GM21367 (cell line): ENCODE data around the gene MSMP.

ENCODE experiments used
- ATAC-seq: cut with Tn5 transposase; IDR thresholded peaks from one replicate; pipeline ENCODE4 v1.9.1; 2021; ENCODE audit not compliant: unreplicated experiment

Gene MSMP

DNA sequence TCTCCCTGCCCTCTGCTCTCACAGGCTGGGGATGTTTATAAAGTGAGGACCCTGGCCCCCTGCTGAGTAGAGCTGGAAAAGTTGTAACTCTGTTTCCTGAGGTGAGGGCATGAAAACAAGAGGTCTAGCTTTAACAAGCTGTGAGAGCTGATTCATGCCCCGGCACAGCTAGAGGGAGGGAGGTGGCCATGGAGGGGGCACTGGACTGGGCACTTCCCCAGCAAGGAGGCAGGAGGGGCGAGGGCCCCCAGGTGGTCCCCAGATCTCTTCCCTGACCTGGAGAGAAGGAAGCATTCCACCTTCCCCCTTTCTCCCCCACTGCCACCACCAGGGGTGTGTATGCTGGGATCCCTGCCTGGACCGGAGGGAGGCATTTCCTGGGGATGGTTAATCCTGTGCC is at the start of gene MSMP:
Gene MSMP (minus strand): TSS at position 13 of the 400 bp plus-strand sequence. CDS start 147 bp downstream, outside the sequence.
- ATAC-seq = no peak

DNA sequence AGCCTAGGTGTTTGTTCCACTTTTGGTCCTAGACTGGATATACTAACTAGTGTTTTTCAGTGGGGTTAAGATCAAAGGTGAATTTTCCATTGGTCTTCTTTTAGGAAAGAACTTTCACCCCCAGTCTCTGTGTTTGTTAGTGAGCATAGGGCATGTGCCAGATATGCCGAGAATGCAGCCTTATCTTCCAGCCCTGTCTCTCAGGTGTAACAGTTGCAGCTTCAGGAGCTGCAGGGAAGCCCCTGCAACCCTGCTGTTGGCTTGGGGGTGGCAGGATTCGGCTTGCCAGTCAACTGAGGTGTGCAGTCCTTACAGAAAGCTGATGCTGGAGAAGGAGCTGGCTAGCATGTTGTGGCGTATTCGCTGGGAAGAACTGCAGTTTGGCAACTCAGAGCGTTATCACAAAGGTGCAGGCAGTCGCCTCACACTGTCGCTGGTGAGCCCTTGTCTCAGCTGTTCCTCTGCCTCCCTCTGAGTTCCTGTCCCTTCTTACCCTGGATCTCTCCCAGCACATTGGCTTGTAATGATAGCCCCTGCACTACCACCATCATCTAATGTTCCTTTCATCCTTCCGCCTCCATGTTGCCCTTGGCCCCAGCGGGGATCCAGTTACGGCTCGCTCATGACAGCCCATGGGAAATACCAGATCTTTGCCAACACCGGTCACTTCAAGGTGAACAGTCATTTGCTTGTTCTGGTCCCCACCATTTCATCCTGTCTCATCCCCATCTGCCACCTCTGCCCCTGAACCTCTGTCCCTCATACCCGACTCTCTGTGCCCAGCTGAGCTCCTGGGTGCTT is 47.5 kb upstream of the MSMP start:
- no peak for ATAC-seq

DNA sequence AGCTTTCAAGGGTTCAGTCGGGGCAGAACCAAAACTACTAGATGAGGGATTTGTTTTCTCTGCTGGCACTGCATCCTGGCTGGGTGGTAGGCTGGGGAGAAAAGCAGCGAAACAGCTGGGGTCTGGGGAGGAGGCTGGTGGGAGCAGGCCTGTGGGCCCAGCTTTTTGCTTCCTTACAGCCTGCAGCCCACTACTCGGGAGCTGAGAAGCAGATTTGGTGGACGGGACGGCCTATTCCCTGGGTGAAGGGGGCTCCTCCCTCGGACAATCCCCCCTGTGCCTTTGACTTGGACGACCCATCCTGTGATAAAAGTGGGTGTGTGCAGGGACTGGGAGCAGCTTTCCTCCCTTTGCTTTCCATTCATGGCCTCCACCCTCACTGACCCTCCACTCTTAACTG is 46.5 kb upstream of the MSMP start:
- ATAC-seq = no peak

- no peak for ATAC-seq
Observed at GRCh38 chr9:35798658-35799374, 44.7 kb upstream of the MSMP start.

DNA sequence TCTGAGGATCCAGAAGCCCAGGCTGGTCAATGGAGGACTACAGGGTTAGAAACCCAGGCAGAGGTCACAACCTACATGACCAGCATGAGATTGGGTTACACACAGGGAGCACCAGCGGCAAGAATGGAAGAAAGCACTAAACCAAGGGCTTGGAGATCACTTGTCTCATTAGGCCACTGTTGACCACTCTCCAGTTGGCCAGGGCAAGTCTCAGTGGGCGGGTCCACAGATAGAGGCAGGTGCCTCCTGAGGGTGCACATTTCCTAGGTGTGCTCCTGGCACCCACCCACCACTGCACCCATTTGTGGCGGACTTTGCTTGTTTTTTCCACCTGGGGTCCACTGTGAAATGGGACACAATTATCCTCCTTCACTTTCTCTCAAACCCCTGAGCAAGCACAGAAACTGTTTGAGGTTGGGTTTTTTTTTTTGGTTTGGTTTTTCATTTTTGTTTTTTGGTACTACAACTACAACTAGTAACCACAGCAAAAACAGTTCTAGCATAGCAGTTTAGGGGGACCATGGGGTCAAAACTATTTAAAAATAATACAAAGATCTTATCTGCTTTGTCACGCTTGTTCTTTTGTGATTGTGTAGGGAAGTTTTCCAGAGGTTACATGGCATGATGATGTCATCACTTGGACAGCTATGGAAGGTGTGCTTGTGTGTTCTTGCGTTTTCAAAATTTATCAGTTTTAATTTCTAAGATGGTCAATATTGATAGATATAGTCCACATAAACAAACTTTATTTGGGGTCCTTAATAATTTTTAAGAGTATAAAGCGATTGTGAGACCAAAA is 43.4 kb upstream of the MSMP start:
- no peak for ATAC-seq

GRCh38 chr9:35795695-35796094 is 41.6 kb upstream of the MSMP start:
- no peak for ATAC-seq

DNA sequence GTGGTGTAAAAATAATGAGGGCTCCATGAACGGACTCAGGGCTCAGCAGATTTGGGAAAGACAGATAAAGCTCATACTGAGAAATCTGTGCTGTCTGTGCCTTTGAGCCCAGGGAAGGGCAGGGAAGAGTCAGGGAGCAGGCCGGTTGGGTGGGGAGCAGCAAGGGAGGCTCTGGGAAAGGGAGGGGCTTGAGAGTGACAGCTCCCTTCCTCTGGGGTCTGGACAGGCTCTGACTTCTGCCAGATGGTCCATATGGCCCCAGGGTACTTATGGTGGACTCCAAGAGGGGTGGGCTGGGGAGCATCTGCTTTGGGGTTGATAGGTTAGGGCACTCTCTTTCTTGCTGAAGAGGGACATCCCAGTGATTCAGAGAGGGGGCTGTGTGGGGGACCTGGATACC is 39.4 kb upstream of the MSMP start:
- ATAC-seq = no peak

DNA sequence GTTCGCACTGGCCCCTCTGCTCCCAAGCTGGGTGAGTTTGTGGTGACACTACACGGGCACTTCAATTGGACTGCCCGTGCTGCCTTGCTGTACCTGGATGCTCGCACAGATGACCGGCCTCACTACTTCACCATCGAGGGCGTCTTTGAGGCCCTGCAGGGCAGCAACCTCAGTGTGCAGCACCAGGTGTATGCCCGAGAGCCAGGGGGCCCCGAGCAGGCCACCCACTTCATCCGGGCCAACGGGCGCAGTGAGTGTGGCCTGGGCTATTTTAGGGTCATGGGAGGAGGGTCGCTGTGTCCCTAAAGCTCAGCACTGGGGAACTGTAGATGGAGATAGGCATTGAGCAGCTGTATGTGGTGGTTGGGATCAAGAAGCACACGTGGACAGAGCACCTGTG is 38.8 kb upstream of the MSMP start:
- ATAC-seq = no peak

DNA sequence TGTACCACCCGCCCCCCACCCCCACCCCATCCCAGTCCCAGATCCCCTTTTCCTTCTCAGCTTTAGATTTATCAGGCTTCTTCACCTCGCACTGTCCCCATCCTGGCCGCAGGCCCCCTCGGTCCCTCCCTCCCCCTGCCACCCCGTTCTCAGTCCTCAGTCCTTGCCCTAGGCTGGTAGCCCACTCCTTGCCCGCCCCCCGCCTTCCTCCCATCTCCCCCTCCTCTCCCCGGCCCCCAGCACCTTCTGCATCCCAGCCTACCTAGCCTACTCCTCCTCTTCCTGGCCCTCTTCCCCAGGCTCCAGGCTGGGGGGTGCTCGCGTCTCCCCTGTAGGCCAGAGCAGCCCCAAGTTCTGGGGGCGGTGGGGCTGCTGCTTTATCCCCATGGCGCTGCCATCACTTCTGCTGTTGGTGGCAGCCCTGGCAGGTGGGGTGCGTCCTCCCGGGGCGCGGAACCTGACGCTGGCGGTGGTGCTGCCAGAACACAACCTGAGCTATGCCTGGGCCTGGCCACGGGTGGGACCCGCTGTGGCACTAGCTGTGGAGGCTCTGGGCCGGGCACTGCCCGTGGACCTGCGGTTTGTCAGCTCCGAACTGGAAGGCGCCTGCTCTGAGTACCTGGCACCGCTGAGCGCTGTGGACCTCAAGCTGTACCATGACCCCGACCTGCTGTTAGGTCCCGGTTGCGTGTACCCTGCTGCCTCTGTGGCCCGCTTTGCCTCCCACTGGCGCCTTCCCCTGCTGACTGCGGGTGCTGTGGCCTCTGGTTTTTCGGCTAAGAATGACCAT is 38.1 kb upstream of the MSMP start:
- ATAC-seq = no peak

DNA sequence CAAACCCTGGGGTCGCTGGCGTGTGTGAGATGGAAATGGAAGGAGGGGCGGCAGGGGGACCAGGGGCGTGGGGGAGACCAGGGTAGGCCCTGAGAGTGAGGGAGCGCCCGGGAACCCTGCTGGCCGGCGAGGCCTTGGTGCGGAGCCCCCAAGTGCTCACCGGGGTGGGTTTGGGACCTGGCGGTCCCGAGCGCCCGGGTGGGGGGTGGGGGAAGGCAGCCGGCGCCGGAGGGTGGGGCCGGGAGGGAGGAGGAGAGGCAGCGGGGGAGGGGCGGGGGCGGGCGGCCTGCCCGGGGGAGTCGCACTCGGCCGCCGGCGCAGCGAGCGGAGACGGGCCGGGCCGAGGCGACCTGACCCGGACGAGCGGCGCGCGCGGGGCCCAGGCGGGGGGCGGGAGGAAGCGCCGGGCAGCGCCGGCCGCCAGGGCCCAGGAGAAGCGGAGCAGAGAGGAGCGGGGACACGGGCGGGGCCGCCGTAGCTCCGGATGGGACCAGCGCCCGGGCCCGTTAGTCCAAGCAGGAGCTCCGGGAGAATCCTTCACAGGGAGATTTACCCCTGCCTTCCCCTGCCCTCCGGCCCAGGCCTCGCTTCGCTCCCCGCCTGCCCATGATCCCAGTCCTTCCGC is 37.3 kb upstream of the MSMP start, which contains the start of gene NPR2:
Gene NPR2 (plus strand): TSS at position 295 of the 625 bp plus-strand sequence. CDS start 818 bp downstream, outside the sequence.
- no peak for ATAC-seq

DNA sequence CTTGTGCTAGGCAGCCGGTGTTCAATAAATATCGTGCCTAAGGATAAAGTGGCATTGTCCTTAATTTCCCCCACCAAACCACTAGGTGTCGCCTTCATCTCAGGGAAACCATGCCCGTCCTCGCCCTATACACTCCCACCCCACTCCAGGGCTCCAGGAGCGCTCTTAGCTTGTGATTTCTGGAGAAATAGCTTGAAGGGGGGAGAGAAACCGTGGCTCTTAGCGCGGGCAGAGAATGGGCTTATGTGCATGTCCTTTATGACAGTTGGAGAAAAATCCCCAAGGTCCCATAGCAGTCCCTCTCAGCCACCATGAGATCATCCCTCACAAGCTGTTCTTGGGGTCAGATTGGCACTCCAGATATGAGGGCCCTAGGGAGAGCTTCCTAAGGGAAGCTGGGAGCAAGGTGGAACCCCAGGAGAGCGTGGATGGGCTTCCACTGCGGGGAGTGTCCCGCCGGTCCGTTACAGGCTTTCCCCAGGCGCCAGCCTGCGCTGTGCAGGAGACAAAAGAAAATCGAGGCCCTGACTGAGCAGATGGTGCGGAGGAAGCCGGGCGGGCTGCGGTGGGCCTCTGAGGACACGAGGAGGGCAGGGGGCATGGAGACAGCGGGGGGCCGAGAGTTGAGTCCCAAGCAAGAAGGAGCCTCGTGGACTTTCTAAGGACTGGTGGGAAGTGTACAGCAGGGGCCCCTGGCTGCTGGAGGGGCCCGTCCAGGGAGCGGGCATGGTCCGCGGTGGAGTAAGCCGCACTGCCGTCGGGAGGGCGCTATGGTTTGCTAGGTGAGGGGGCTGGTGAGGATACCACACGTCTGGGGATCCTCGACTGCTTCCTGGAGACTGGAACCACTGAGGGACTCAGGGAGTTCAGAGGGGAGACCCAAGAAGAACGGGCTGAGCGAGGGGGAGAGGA is 36.6 kb upstream of the MSMP start:
- ATAC-seq = no peak

GRCh38 chr9:35790025-35790384 is 35.9 kb upstream of the MSMP start:
- no peak for ATAC-seq

- no peak for ATAC-seq
Observed at GRCh38 chr9:35789541-35789940, 35.5 kb upstream of the MSMP start.

GRCh38 chr9:35783418-35783817 is 29.3 kb upstream of the MSMP start:
- ATAC-seq = no peak

GRCh38 chr9:35781066-35781465 is 27.0 kb upstream of the MSMP start:
- ATAC-seq = no peak

- no peak for ATAC-seq
Observed at GRCh38 chr9:35778496-35778895, 24.4 kb upstream of the MSMP start.

DNA sequence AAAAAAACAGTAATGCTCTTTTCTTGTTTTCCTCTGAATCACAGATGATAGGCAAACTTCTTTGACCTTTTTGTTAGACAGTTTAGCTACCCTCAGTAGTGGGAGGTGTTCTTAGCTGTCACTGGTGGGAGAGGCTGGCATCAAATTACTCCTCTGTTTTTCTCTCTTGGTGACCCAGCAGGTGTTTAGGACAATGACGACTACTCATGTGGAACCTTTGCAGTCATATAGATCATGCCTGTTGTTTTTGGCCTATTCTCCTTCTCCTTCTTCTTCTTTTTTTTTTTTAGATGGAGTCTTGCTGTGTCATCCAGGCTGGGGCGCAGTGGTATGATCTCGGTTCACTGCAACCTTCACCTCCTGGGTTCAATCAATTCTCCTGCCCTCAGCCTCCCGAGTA is 21.9 kb upstream of the MSMP start:
- ATAC-seq = no peak

DNA sequence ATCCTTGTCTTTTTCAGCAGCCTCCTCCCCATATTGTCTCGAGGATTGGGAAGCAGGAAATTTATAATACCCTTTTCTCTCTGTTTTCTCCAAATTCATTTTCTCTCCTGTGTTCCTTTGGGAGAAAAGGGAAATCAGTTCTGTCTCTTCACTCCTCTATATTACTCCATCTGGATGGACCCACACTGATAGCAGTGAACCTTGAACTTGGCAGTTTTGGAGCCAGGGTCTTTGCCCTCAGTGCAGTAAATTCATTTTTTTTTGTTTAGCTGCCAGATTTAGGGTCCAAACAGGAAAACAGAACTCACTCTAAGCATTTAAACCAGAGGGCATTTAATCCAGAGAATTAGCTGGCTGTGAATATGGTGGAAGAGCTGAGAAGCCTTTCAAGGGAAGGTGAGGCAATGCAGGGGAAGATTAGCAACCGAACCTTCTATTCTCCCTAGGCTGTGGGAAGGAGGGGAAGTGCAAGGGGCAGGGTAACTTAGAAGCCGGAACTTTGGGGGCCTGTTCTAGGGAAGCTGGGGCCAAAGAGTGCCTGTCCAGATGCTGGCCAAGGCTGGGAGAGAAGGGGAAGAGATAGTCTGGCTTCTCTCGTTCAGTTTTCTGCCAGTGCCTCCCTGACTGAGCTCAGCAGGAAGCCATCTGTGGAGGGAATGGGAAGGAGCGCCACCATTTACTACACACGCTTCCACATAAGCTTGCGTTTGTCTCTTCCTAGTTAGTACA is 21.0 kb upstream of the MSMP start:
- ATAC-seq = no peak

- no peak for ATAC-seq
Observed at GRCh38 chr9:35771943-35772342, 17.9 kb upstream of the MSMP start.
